ENCODE results near the gene CYP4F2. TPM values are rescaled to one million over a fixed set of nuclear protein-coding genes. Genes with fewer than 3 reads are reported as not detected.

The CYP4F2 gene
- polyA plus RNA-seq, 1 donor from 2014 or later, result not detected

DNA sequence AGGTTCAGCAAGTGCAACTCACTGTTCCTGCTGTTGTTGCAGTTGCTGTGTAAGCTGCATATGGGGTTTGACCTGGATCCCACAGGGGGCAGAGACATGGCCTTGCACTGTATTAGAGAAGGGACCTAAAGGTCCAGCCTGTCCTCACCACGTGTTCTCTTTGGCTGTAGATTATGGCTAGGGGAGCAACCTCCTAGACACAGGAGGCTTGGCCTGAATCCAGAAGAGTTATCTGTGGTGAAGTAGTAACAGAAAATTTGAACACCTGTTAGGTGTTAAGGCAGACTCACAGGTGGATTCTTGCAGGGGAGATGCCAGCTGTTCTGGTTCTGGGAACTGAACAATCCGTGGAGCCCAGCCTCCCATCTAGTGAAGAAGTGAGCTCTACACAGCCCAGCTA is 39.9 kb upstream of the CYP4F2 start:
- no peak overlapping the region for H3K4me3 ChIP-seq (ENCODE audit: low read length)
- H3K27ac ChIP-seq (ENCODE audit: low read length), result no peak overlapping the region
- no peak overlapping the region for H2AFZ ChIP-seq (ENCODE audit: low read depth, low read length)
- H3K36me3 ChIP-seq (ENCODE audit: insufficient read depth, low read length), result no peaks in the 10 kb centered on the region
- no peaks in the 10 kb centered on the region for H4K20me1 ChIP-seq (ENCODE audit: insufficient read depth)
- H3K9ac ChIP-seq (ENCODE audit: low read length), result no peak overlapping the region
- no peak overlapping the region for H3K4me2 ChIP-seq (ENCODE audit: low read length)
- no peaks in the 10 kb centered on the region for H3K27me3 ChIP-seq (ENCODE audit: insufficient read depth, low read depth, low read length)
- no peaks in the 10 kb centered on the region for H3K9me2 ChIP-seq (ENCODE audit: insufficient read depth, low read length)
- H3K9me3 ChIP-seq (ENCODE audit: low read length), result peaks cover 8% of the 10 kb centered on the region
- H3K79me2 ChIP-seq (replicated peaks; ENCODE audit: insufficient read depth, low read length), result no peaks in the 10 kb centered on the region
- TF ChIP-seq EZH2 (IDR thresholded peaks at IDR 0.05; ENCODE audit: borderline replicate concordance, insufficient read depth, low read length, poor library complexity, severe bottlenecking) (no peak), EP300 (conservative IDR thresholded peaks at IDR 0.05; ENCODE audit: poor library complexity, severe bottlenecking) (no peak), POLR2AphosphoS5 (IDR thresholded peaks at IDR 0.05) (no peak), REST (IDR thresholded peaks at IDR 0.05; ENCODE audit: borderline replicate concordance) (no peak), CTCF (IDR thresholded peaks at IDR 0.05; ENCODE audit: poor library complexity, severe bottlenecking) (no peak), SMC3 (conservative IDR thresholded peaks at IDR 0.05; ENCODE audit: poor library complexity) (no peak)
- H3F3A ChIP-seq (ENCODE audit: insufficient read depth, low read length, poor library complexity, severe bottlenecking), result no peaks in the 10 kb centered on the region

- TF ChIP-seq RAD21 (conservative IDR thresholded peaks at IDR 0.05) (no peak), SMC3 (conservative IDR thresholded peaks at IDR 0.05; ENCODE audit: poor library complexity) (no peak), EP300 (conservative IDR thresholded peaks at IDR 0.05; ENCODE audit: poor library complexity, severe bottlenecking) (no peak), POLR2AphosphoS5 (IDR thresholded peaks at IDR 0.05) (no peak), EZH2 (IDR thresholded peaks at IDR 0.05; ENCODE audit: borderline replicate concordance, insufficient read depth, low read length, poor library complexity, severe bottlenecking) (no peak), REST (IDR thresholded peaks at IDR 0.05; ENCODE audit: borderline replicate concordance) (no peak), MXI1 (conservative IDR thresholded peaks at IDR 0.05; ENCODE audit: poor library complexity, severe bottlenecking) (no peak), TAF1 (IDR thresholded peaks at IDR 0.05; ENCODE audit: low read depth) (no peak), CTCF (IDR thresholded peaks at IDR 0.05; ENCODE audit: poor library complexity, severe bottlenecking) (no peak)
- H3K9me2 ChIP-seq (ENCODE audit: insufficient read depth, low read length), result no peaks in the 10 kb centered on the region
- H4K20me1 ChIP-seq (ENCODE audit: insufficient read depth), result no peaks in the 10 kb centered on the region
- no peak overlapping the region for H3K27ac ChIP-seq (ENCODE audit: low read length)
- H3K9ac ChIP-seq (ENCODE audit: low read length), result no peak overlapping the region
- no peaks in the 10 kb centered on the region for H3K36me3 ChIP-seq (ENCODE audit: insufficient read depth, low read length)
- no peak overlapping the region for H3K4me2 ChIP-seq (ENCODE audit: low read length)
- H3K79me2 ChIP-seq (replicated peaks; ENCODE audit: insufficient read depth, low read length), result no peaks in the 10 kb centered on the region
- peaks cover 8% of the 10 kb centered on the region for H3K9me3 ChIP-seq (ENCODE audit: low read length)
- no peak overlapping the region for H2AFZ ChIP-seq (ENCODE audit: low read depth, low read length)
- H3F3A ChIP-seq (ENCODE audit: insufficient read depth, low read length, poor library complexity, severe bottlenecking), result no peaks in the 10 kb centered on the region
- H3K4me3 ChIP-seq (ENCODE audit: low read length), result no peak overlapping the region
- no peaks in the 10 kb centered on the region for H3K27me3 ChIP-seq (ENCODE audit: insufficient read depth, low read depth, low read length)
Measured at GRCh38 chr19:15936950-15937349, 39.1 kb upstream of the CYP4F2 start.

All from neural cell (in vitro differentiated cells).